DLD1 (cell line): ENCODE data around the gene NRXN3.

ENCODE experiments used
- in situ Hi-C: cut with HindIII; loops from 2 replicates; pipeline ENCODE4 v1.10.0; 2017; ENCODE audit warnings: low sequenced_read_pairs

NRXN3 gene

GRCh38 chr14:79177106-79177505 lies 1006.9 kb downstream of the NRXN3 start:
- in situ Hi-C loops = no loop called here

GRCh38 chr14:79178719-79179118 lies 1008.5 kb downstream of the NRXN3 start:
- in situ Hi-C loops = no loop called here

GRCh38 chr14:79179985-79180384 lies 1009.8 kb downstream of the NRXN3 start:
- in situ Hi-C loops = no loop called here

- in situ Hi-C loops = no loop called here
Observed at GRCh38 chr14:79180656-79181055, 1010.5 kb downstream of the NRXN3 start.

- in situ Hi-C loops = no loop called here
Observed at GRCh38 chr14:79186523-79186922, 1016.4 kb downstream of the NRXN3 start.

- in situ Hi-C loops = no loop called here
Observed at GRCh38 chr14:79193689-79194477, 1023.7 kb downstream of the NRXN3 start.

GRCh38 chr14:79196216-79196615 lies 1026.0 kb downstream of the NRXN3 start:
- in situ Hi-C loops = no loop called here

- in situ Hi-C loops = no loop called here
Observed at GRCh38 chr14:79197516-79197915, 1027.3 kb downstream of the NRXN3 start.

GRCh38 chr14:79199217-79199616 lies 1029.0 kb downstream of the NRXN3 start:
- in situ Hi-C loops = no loop called here

- in situ Hi-C loops = no loop called here
Observed at GRCh38 chr14:79201564-79202207, 1031.5 kb downstream of the NRXN3 start.

- in situ Hi-C loops = no loop called here
Observed at GRCh38 chr14:79204591-79204990, 1034.4 kb downstream of the NRXN3 start.

- in situ Hi-C loops = no loop called here
Observed at GRCh38 chr14:79209418-79209817, 1039.2 kb downstream of the NRXN3 start.

GRCh38 chr14:79225815-79226214 lies 1055.6 kb downstream of the NRXN3 start:
- in situ Hi-C loops = no loop called here

GRCh38 chr14:79229383-79229909 lies 1059.3 kb downstream of the NRXN3 start:
- in situ Hi-C loops = no loop called here

- in situ Hi-C loops = no loop called here
Observed at GRCh38 chr14:79242666-79243065, 1072.5 kb downstream of the NRXN3 start.

- in situ Hi-C loops = no loop called here
Observed at GRCh38 chr14:79246173-79246572, 1076.0 kb downstream of the NRXN3 start.

- in situ Hi-C loops = no loop called here
Observed at GRCh38 chr14:79248126-79248525, 1078.0 kb downstream of the NRXN3 start.

- in situ Hi-C loops = no loop called here
Observed at GRCh38 chr14:79248771-79249170, 1078.6 kb downstream of the NRXN3 start.

GRCh38 chr14:79251278-79251677 lies 1081.1 kb downstream of the NRXN3 start:
- in situ Hi-C loops = no loop called here

- in situ Hi-C loops = no loop called here
Observed at GRCh38 chr14:79253576-79253975, 1083.4 kb downstream of the NRXN3 start.

GRCh38 chr14:79254069-79254775 lies 1084.0 kb downstream of the NRXN3 start:
- in situ Hi-C loops = no loop called here

GRCh38 chr14:79256380-79256779 lies 1086.2 kb downstream of the NRXN3 start:
- in situ Hi-C loops = no loop called here
